SK-N-SH treated with all-trans-retinoic acid at 6 μM for 48 hours (cell line): ENCODE results near the gene IFT80.

ENCODE experiments used
- ATAC-seq: fragments of 200-7000 bp; cut with Tn5 transposase; 3 replicates; pipeline ENCODE4 v1.9.1; 2020; ENCODE audit warnings: mild to moderate bottlenecking, moderate library complexity
- ARNTL ChIP-seq: fragments of 450-650 bp; formaldehyde crosslinking; IDR thresholded peaks from 2 replicates; pipeline ENCODE4 v1.5.0; 2020; ENCODE audit warnings: low read depth, mild to moderate bottlenecking, moderate library complexity, borderline replicate concordance
- BACH2 ChIP-seq: fragments of 250-450 bp; sonication (Bioruptor Pico); IDR thresholded peaks from 2 replicates; pipeline ENCODE4 v1.9.0; 2021; ENCODE audit warnings: mild to moderate bottlenecking, borderline replicate concordance
- CREB5 ChIP-seq: fragments of 250-450 bp; sonication (Bioruptor Pico); IDR thresholded peaks from 2 replicates; pipeline ENCODE4 v1.5.1; 2020; ENCODE audit warnings: low read depth, mild to moderate bottlenecking, moderate library complexity
- CSDC2 ChIP-seq: fragments of 250-450 bp; sonication (Bioruptor Pico); IDR thresholded peaks from 2 replicates; pipeline ENCODE4 v1.5.0; 2020; ENCODE audit warnings: mild to moderate bottlenecking, moderate library complexity
- CSRNP3 ChIP-seq: fragments of 250-450 bp; sonication (Bioruptor Pico); IDR thresholded peaks from 2 replicates; pipeline ENCODE4 v1.5.1; 2021; ENCODE audit warnings: mild to moderate bottlenecking, moderate library complexity
- GLIS3 ChIP-seq: fragments of 250-450 bp; sonication (Bioruptor Pico); IDR thresholded peaks from 2 replicates; pipeline ENCODE4 v1.5.0; 2020; ENCODE audit warnings: mild to moderate bottlenecking, moderate library complexity
- ISL1 ChIP-seq: fragments of 250-450 bp; sonication (Bioruptor Pico); IDR thresholded peaks from 2 replicates; pipeline ENCODE4 v2.1.2; 2022; ENCODE audit warnings: mild to moderate bottlenecking, moderate library complexity
- OSR1 ChIP-seq: fragments of 250-450 bp; sonication (Bioruptor Pico); IDR thresholded peaks from 2 replicates; pipeline ENCODE4 v1.8.0; 2022; ENCODE audit warnings: moderate library complexity, mild to moderate bottlenecking, inconsistent platforms
- PPARA ChIP-seq: fragments of 250-450 bp; sonication (Bioruptor Pico); IDR thresholded peaks from 2 replicates; pipeline ENCODE4 v1.5.0; 2020; ENCODE audit warnings: mild to moderate bottlenecking, borderline replicate concordance
- RARB ChIP-seq: fragments of 250-450 bp; sonication (Bioruptor Pico); IDR thresholded peaks from 2 replicates; pipeline ENCODE4 v1.8.0; 2021; ENCODE audit warnings: mild to moderate bottlenecking, moderate library complexity
- SNAI2 ChIP-seq: fragments of 250-450 bp; sonication (Bioruptor Pico); IDR thresholded peaks from 2 replicates; pipeline ENCODE4 v1.5.0; 2020; ENCODE audit warnings: mild to moderate bottlenecking, moderate library complexity
- TCF4 ChIP-seq: fragments of 250-450 bp; sonication (Bioruptor Pico); IDR thresholded peaks from 2 replicates; pipeline ENCODE4 v1.8.0; 2021; ENCODE audit warnings: mild to moderate bottlenecking, moderate library complexity, borderline replicate concordance
- TOX ChIP-seq: fragments of 250-450 bp; sonication (Bioruptor Pico); IDR thresholded peaks from 2 replicates; pipeline ENCODE4 v1.8.0; 2021; ENCODE audit warnings: mild to moderate bottlenecking, moderate library complexity, borderline replicate concordance
- TSHZ2 ChIP-seq: fragments of 250-450 bp; sonication (Bioruptor Pico); IDR thresholded peaks from 2 replicates; pipeline ENCODE4 v1.5.0; 2020; ENCODE audit warnings: mild to moderate bottlenecking, moderate library complexity
- ZC3H10 ChIP-seq: fragments of 250-450 bp; sonication (Bioruptor Pico); IDR thresholded peaks from 2 replicates; pipeline ENCODE4 v1.5.1; 2021; ENCODE audit warnings: mild to moderate bottlenecking, moderate library complexity
- ZFP30 ChIP-seq: fragments of 450-650 bp; formaldehyde crosslinking; IDR thresholded peaks from 2 replicates; pipeline ENCODE4 v1.5.0; 2022; ENCODE audit warnings: mild to moderate bottlenecking, moderate library complexity
- ZNF565 ChIP-seq: fragments of 450-650 bp; formaldehyde crosslinking; conservative IDR thresholded peaks from 2 replicates; pipeline ENCODE4 v1.5.0; 2020; ENCODE audit warnings: low read depth, mild to moderate bottlenecking, moderate library complexity
- ZNF8 ChIP-seq: fragments of 450-650 bp; formaldehyde crosslinking; IDR thresholded peaks from 2 replicates; pipeline ENCODE4 v1.5.0; 2020; ENCODE audit warnings: mild to moderate bottlenecking, moderate library complexity

IFT80 gene

GRCh38 chr3:160384639-160385318 lies 14.2 kb downstream of the IFT80 start:
- TF ChIP-seq TOX = no peak
- no peak for TF ChIP-seq ZFP30 (CRISPR knock-in tag)
- no peak for TF ChIP-seq BACH2 (CRISPR knock-in tag)
- no peak for TF ChIP-seq CSRNP3
- no peak for TF ChIP-seq GLIS3 (CRISPR knock-in tag)
- no peak for TF ChIP-seq ZNF565
- ATAC-seq = no peak

GRCh38 chr3:160381470-160381869 lies 17.6 kb downstream of the IFT80 start:
- TF ChIP-seq CSRNP3 (no peak), ARNTL (CRISPR knock-in tag) (no peak), TSHZ2 (CRISPR knock-in tag) (no peak), TOX (no peak), ZNF8 (CRISPR knock-in tag) (no peak), CREB5 (CRISPR knock-in tag) (no peak), BACH2 (CRISPR knock-in tag) (no peak), RARB (CRISPR knock-in tag) (no peak), GLIS3 (CRISPR knock-in tag) (no peak), ZFP30 (CRISPR knock-in tag) (no peak), SNAI2 (no peak), PPARA (CRISPR knock-in tag) (no peak)
- TF ChIP-seq, all 23 proteins: peak for 0
- no peak for ATAC-seq

GRCh38 chr3:160379628-160380214 lies 19.3 kb downstream of the IFT80 start:
- no peak for ATAC-seq
- TF ChIP-seq ISL1 (no peak), TSHZ2 (CRISPR knock-in tag) (no peak), ARNTL (CRISPR knock-in tag) (no peak), TCF4 (CRISPR knock-in tag) (no peak), OSR1 (no peak), ZNF8 (CRISPR knock-in tag) (no peak), ZC3H10 (CRISPR knock-in tag) (no peak), CSDC2 (CRISPR knock-in tag) (no peak)
